ES-I3 (cell line): Measurements from ENCODE around the gene ARMH4.

Source experiments
- H3K36me3 ChIP-seq: 2 replicates; pipeline ENCODE4 v1.6.1; 2013; ENCODE audit warnings: mild to moderate bottlenecking, low read length, control low read depth, moderate library complexity; ENCODE audit not compliant: insufficient read depth
- H3K4me1 ChIP-seq: 2 replicates; pipeline ENCODE4 v1.6.1; 2013; ENCODE audit warnings: mild to moderate bottlenecking, control low read depth, low read length; ENCODE audit not compliant: insufficient read depth
- H3K9ac ChIP-seq: 2 replicates; pipeline ENCODE4 v1.6.1; 2013; ENCODE audit warnings: low read depth, mild to moderate bottlenecking, low read length, moderate library complexity
- H3K9me3 ChIP-seq: 2 replicates; pipeline ENCODE4 v1.6.1; 2013; ENCODE audit warnings: mild to moderate bottlenecking, low read length, moderate library complexity; ENCODE audit not compliant: control insufficient read depth, insufficient read depth

ARMH4 gene

DNA sequence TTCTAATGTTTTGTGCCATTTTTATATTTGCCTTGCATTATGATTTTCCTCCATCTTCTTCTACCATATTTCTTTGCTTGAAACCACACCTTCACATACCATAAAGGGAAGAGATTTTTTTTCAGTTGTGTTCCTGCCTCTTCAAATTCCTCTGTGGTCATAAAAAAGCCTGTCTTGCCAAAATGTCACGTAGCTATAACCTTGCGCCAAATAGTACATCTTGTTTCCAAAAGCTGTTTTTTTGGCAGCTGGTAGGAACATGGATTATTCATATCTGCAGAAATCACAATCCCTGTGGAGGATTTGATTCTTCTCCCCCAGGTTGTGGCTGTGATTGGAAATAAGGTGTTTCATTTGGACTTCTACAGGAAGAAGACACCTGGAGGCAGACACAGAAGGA lies 152.5 kb downstream of the ARMH4 start:
- Histone ChIP-seq H3K36me3 (no peaks in the 10 kb centered on the region), H3K4me1 (no peaks in the 10 kb centered on the region), H3K9ac (no peak overlapping the region), H3K9me3 (no peaks in the 10 kb centered on the region)

GRCh38 chr14:57998766-57999165 lies 153.2 kb downstream of the ARMH4 start:
- no peak overlapping the region for H3K9ac ChIP-seq
- H3K9me3 ChIP-seq = no peaks in the 10 kb centered on the region
- H3K4me1 ChIP-seq = no peaks in the 10 kb centered on the region
- H3K36me3 ChIP-seq = no peaks in the 10 kb centered on the region

DNA sequence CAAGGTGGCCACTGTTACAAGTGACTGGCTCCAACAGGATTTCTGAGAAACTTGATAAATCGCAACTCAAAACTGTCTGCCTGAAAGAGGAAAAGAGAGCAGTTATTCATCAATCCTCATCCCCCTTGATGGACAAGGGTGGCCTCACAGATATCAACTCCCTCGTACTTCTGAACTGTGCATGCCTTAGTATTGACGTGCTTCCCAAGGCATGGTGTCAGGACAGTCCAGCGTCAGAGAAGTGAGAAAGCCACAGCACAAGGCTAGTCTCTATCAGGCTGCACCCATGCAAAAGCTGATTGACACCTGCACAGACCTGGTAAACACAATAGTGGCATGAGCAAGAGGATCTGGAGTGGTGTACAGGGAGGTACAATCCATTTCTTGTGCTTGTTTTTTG lies 160.7 kb downstream of the ARMH4 start:
- Histone ChIP-seq H3K9me3 (no peaks in the 10 kb centered on the region), H3K36me3 (no peaks in the 10 kb centered on the region), H3K9ac (no peak overlapping the region), H3K4me1 (no peaks in the 10 kb centered on the region)

DNA sequence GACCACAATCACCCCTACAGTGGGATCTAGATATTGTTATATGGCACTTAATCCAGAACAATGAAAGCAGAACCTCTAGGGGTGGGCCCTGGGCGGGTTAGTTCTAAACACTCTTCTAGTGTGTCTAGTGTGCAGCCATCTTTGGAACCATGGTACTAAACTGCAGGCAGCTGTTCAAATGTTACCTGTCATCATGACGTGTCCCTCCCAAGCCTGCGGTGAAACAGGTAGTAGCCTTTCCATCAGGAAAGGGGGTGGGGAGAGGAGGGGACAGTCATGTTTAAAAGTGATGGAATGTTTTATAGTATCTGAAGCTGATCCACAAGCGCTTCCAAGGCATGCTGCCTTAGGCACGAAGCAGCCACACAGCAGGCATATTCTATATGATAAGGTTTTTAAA lies 163.6 kb downstream of the ARMH4 start:
- Histone ChIP-seq H3K4me1 (no peaks in the 10 kb centered on the region), H3K9me3 (no peaks in the 10 kb centered on the region), H3K9ac (no peak overlapping the region), H3K36me3 (no peaks in the 10 kb centered on the region)

GRCh38 chr14:57987596-57988300 lies 164.3 kb downstream of the ARMH4 start:
- H3K36me3 ChIP-seq = no peaks in the 10 kb centered on the region
- no peaks in the 10 kb centered on the region for H3K9me3 ChIP-seq
- H3K9ac ChIP-seq = no peak overlapping the region
- H3K4me1 ChIP-seq = no peaks in the 10 kb centered on the region

DNA sequence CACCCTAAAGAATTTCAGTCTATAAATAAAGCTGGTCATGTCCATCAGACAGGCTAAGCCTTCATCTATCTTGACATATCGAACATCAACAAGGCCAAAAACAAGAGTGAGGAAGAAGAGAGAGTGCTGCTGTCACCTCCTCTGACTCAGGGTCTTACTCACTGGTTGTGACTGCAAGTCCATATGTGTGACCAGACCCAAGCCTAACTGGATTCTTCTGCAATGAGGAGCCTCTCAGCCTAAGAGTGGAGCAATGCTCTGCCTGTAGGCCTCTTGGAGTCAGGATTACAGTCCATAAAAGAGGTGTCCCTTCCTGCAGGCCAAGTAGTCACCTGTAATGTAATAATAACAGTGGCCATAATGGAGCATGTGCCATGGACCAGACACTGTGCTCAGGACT lies 165.0 kb downstream of the ARMH4 start:
- H3K9me3 ChIP-seq = no peaks in the 10 kb centered on the region

GRCh38 chr14:57982804-57983634 lies 169.0 kb downstream of the ARMH4 start:
- Histone ChIP-seq H3K9me3 (no peaks in the 10 kb centered on the region), H3K9ac (no peak overlapping the region), H3K4me1 (no peaks in the 10 kb centered on the region), H3K36me3 (no peaks in the 10 kb centered on the region)

More for the DNA sequence above, 165.0 kb downstream of the ARMH4 start:
- Histone ChIP-seq H3K36me3 (no peaks in the 10 kb centered on the region), H3K9ac (no peak overlapping the region), H3K4me1 (no peaks in the 10 kb centered on the region)

GRCh38 chr14:57981817-57982560 lies 170.0 kb downstream of the ARMH4 start:
- no peaks in the 10 kb centered on the region for H3K36me3 ChIP-seq
- H3K4me1 ChIP-seq = no peaks in the 10 kb centered on the region
- no peaks in the 10 kb centered on the region for H3K9me3 ChIP-seq
- H3K9ac ChIP-seq = no peak overlapping the region

GRCh38 chr14:57979376-57980048 lies 172.5 kb downstream of the ARMH4 start:
- Histone ChIP-seq H3K9ac (no peak overlapping the region), H3K4me1 (peaks cover 11% of the 10 kb centered on the region), H3K9me3 (no peaks in the 10 kb centered on the region), H3K36me3 (no peaks in the 10 kb centered on the region)

DNA sequence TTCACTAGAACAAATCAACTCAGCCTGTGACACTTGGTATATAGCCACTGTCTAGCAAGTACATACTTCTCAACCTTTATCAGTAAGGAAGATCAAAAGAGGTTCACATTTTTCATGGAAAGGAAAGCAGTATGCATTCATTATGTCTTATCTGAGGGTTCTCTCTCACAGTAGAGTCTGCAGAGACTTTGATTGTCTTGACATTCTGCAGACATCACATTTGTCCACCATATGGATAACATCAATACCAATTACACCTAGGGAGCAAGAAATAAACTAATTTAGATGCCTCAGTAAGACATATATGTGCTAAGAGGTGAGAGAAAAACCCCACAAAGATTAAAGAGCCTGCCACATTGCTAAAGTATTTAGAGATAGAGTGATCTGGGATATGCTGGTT lies 175.3 kb downstream of the ARMH4 start:
- Histone ChIP-seq H3K9ac (no peak overlapping the region), H3K4me1 (peaks cover 14% of the 10 kb centered on the region), H3K9me3 (no peaks in the 10 kb centered on the region), H3K36me3 (no peaks in the 10 kb centered on the region)

- Histone ChIP-seq H3K36me3 (no peaks in the 10 kb centered on the region), H3K9ac (no peak overlapping the region), H3K9me3 (no peaks in the 10 kb centered on the region), H3K4me1 (peaks cover 14% of the 10 kb centered on the region)
Observed at GRCh38 chr14:57974896-57975295, 177.1 kb downstream of the ARMH4 start.

DNA sequence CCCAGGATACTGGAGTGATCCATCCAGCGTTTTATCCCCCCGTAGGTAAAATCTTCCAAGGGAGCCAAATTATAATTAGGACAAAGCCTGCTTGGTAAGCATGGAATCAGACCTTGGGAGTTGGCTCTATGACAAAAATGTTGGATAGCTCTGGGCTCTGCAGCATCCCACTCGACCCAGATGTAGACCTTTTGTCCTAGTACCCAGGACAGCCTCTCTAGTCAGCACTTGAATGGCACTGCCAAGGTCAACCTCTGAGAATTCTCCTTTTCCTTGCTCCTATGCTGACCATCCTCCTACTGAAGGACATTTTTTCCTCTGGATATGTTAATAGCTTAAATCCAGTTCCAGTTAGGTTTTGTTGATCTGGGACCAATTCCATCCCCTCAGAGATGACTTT lies 181.4 kb downstream of the ARMH4 start:
- no peaks in the 10 kb centered on the region for H3K36me3 ChIP-seq
- H3K9me3 ChIP-seq = no peaks in the 10 kb centered on the region
- H3K4me1 ChIP-seq = peaks cover 14% of the 10 kb centered on the region
- no peak overlapping the region for H3K9ac ChIP-seq

DNA sequence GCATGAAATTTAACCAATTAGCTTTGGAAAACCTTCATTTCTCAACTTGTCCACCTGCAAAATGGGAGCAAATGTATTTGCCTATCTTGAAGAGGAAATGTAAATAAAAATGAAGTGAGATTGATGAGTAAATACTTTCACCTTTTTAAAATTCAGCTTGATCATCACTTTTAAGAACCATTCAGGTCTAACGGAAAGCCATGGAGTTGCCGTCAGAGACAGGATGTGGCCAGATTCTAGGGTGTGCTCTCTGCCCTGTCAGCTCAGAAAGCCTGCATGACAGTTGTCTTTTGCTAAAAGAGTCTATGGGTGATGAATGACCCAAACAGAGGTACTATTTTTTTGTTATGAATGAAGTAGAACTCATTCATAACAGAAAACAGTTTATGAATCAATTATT lies 181.8 kb downstream of the ARMH4 start:
- Histone ChIP-seq H3K36me3 (no peaks in the 10 kb centered on the region), H3K9ac (no peak overlapping the region), H3K9me3 (no peaks in the 10 kb centered on the region), H3K4me1 (peaks cover 10% of the 10 kb centered on the region)

GRCh38 chr14:57963071-57963470 lies 188.9 kb downstream of the ARMH4 start:
- H3K36me3 ChIP-seq = no peaks in the 10 kb centered on the region

More at GRCh38 chr14:57963071-57963470, 188.9 kb downstream of the ARMH4 start:
- H3K9me3 ChIP-seq = no peaks in the 10 kb centered on the region
- H3K4me1 ChIP-seq = peaks cover 3% of the 10 kb centered on the region
- no peak overlapping the region for H3K9ac ChIP-seq
